RCC 7860 (cell line): Measurements from ENCODE around the gene SRGAP2C.
"Not testable (repeated sequence)": the region's sequence is repeated elsewhere in the genome, so short reads cannot be mapped to it uniquely, and the experiment has no call there.

ENCODE experiments used
- DNase-seq: peaks from one replicate; pipeline ENCODE4 v3.0.0-alpha.2; 2015; ENCODE audit warnings: low spot score
- FAIRE-seq: peaks from 2 replicates; lab custom pipeline; 2012; peaks lifted over from hg19 to GRCh38; lab: Jason Lieb, UNC

SRGAP2C gene

DNA sequence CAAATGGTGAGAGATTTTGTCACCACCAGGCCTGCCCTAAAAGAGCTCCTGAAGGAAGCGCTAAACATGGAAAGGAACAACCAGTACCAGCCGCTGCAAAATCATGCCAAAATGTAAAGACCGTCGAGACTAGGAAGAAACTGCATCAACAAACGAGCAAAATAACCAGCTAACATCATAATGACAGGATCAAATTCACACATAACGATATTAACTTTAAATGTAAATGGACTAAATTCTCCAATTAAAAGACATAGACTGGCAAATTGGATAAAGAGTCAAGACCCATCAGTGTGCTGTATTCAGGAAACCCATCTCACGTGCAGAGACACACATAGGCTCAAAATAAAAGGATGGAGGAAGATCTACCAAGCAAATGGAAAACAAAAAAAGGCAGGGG lies 218.5 kb downstream of the SRGAP2C start:
- FAIRE-seq, DNase-seq: not testable (repeated sequence)

DNA sequence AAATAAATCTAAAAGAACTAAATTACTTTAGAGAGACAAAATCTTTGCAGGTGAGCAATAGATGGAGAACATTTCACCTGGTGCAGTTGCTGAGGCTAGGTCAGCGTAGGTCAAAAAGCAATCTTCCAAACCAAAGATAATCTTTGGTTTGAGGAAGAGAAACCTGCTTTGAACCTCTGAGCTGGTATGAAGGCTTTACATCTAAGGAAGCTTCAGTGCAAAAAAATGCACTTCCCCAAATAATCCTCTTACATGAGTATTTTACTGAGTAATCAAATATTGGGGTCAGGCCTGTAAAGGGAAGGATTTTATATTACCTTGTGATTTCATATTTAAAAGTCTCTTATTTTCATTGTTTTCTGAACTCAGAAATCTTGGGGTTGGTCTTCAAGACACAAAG lies 223.6 kb downstream of the SRGAP2C start:
- no peak for FAIRE-seq
- no peak for DNase-seq

DNA sequence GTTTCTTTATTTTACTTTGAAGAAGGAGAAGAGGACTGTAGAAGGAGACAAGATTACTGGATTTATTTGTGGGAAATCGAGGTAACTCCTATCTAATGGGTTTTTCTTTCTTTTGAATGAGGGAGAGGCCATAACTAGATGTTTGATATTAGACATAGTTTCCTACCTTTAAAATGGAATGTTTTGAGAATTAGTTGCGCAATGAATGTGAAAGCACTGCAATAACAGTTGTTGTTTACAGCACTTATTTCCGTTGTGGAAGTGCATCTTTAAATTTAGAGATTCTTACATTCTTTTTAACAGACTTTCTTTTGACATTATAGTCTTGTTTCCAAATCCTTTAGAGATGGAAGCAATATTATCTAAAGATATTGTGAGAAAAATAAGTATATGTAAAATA lies 229.0 kb downstream of the SRGAP2C start:
- DNase-seq (no peak), FAIRE-seq (no peak)

DNA sequence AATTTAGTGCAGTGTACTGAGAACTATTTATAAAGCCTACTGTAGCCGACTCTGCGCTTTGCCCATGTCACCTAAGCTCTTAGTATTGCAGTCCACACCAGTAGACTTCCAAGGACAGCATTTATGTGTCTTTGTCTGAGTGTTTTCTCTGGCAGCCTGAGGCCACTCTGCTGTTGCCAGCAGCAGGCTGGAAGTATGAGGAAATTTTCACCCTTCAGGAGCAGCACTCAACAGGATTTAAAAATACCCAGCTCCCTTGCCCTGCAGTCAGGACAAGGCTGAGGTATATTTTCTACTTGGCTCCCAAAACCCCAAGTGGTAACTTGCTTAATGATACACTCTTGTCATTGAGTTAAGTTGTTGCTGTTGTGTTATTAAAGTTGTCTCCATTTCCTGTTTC lies 230.1 kb downstream of the SRGAP2C start:
- no peak for FAIRE-seq
- DNase-seq, result no peak

DNA sequence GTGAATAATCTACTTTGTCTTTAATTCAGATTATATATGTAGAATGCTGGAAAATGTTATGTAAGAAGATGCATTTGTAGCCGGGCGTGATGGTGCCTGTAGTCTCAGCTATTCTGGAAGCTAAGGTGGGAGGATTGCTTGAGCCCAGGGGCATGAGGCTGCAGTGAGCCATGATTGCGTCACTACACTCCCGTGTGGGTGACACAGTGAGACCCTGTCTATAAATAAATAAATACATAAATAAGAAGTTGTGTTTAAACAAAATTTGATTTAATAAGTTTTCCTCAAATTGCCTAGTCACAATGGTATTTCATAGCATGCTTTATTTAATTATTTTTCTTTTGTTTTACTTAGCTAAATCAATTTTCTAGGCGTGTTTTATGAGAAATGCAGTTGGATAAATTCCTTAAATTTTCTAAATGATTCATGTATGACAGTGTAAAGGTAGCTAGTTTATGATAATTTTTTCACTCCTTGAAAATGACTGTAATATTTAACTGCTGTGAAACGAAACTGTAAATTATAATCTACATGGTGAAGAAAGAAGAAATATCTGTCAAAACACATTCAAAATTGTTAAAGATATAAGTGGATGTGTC lies 232.6 kb downstream of the SRGAP2C start:
- no peak for DNase-seq
- no peak for FAIRE-seq

DNA sequence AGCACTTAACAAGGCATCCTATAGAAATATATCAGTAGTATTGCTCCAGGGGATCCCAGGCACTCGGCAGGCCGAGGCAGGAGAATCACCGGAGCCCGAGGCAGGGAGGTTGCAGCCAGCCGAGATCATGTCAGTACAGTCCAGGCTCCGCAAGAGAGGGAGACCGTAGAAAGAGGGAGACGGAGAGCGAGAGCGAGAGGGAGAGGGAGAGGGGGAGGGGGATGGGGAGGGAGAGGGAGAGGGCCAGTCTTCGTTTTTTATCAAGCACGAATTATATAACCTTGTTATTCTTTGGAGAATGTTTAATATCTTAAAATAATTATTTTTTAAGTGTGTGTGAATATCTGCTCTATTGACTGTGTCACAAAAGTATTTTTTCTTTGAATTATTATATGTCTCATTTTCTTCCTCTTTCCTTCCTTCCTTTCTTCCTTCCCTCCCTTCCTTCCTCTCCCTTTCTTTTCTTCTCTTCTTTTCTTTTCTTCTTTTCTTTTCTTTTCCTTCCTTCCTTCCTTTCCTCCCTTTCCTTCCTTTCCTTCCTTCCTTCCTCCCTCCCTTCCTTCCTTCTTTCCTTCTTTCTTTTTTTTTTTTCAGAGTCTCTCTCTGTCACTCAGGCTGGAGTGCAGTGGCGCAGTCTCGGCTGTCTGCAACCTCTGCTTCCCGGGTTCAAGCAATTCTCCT lies 233.7 kb downstream of the SRGAP2C start:
- no peak for FAIRE-seq
- DNase-seq, result no peak

DNA sequence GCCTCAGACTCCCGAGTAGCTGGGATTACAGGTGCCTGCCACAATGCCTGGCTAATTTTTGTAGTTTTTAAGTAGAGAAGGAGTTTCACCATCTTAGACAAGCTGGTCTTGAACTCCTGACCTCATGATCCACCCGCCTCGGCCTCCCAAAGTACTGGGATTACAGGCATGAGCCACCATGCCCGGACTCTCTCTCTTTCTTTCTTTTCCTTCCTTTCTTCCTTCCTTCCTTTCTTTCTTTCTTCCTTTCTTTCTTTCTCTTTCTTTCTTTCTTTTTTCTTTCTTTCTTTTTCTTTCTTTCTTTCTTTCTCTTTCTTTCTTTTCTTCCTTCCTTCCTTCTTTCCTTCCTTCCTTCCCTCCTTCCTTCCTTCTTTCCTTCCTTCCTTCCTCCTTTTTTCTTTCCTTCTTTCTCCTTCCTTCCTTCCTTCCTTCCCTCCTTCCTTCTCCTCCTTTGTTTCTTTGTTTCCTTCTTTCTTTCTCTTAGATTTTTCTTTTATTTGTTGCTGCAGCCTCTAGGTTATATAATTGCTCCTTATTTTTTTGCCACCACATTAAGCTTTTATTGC lies 234.4 kb downstream of the SRGAP2C start:
- FAIRE-seq, result not testable (repeated sequence)

DNA sequence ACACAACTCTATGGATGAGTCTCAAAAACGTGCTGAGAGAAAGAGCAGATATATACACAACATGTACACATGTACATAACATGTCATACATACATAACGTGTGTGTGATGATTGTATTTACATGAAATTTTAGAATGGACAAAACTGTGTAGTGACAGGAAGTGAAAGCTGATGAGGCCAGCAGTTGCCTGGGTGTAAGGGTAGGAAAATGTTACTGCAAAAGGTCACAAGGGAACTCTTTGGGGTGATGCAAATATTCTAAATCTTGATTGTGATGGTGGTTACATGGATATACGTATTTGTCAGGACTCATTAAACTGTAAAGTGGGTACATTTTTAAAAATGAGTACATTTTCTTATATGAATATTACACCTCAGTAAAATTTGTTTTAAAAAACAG lies 236.7 kb downstream of the SRGAP2C start:
- FAIRE-seq, DNase-seq: not testable (repeated sequence)

More for the DNA sequence above, 234.4 kb downstream of the SRGAP2C start:
- not testable (repeated sequence) for DNase-seq

DNA sequence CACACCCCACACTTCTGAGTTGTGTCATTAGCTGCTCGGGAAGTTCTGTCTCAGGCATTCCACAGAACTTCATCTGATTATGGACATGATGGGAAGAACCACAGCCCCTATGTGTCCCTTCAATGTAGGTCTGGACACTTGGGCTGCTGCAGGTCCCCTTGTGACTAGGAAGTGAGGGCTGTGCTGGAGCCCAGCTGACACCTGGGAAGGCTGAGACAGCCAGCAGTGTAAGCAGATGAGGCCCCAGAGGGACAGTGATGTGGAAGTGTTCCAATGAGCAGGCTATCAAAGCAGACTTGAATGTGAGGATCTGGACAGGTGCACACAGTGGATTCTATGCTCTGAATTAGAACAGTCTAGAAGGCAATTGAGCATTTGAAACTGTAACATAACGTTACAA lies 239.2 kb downstream of the SRGAP2C start:
- not testable (repeated sequence) for DNase-seq, FAIRE-seq

DNA sequence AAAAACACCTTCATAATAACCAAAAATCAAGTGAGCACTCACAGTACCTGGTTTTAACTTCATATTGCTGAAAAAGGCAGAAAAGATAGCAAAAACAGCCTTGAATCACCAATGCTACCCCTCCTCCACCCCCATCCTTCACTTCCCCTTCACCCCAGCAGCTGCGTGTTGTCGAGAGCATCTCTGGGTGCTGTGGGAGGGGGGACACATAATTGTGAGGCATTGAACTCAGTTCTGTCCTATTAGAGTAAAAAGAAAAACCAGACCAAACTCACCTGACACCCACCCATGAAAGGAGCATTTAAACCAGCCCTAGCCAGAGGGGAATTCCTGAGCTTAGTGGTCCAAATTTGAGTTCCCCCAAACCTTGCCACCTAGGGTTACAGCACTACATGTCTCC lies 248.7 kb downstream of the SRGAP2C start:
- DNase-seq, FAIRE-seq: not testable (repeated sequence)

DNA sequence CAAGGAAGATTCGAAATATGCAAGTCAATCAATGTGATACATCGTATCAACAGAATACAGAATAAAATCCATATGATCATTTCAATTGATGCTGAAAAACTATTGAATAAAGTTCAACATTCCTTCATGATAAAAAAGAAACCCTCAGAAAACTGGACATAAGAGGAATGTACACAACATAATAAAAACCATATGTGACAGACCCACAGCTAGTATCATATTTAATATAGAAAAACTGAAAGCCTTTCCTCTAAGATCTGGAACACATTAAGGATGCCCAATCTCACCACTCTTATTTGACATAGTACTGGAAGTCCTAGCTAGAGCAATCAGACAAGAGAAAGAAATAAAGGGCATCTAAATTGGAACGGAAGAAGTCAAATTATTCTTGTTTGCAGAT lies 254.1 kb downstream of the SRGAP2C start:
- not testable (repeated sequence) for FAIRE-seq, DNase-seq

DNA sequence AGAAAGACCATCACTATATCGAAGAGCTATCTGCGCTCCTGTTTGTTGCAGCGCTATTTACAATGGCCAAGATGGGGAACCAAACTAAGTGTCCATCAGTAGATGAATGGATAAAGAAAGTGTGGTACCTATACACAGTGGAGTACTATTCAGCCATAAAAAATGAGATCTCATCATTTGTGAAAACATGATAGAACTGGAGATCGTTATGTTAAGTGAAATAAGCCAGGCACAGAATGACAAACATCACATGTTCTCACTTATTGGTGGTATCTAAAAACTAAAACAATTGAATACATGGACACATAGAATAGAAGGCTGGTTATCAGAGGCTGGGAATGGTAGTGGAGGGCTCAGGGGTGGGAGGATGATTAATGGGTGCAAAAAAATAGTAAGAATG lies 256.2 kb downstream of the SRGAP2C start:
- FAIRE-seq (no peak), DNase-seq (no peak)
